Suppressor macrophage treated with lipopolysaccharide for 1 hour (primary cell): Measurements from ENCODE around the gene CAST.
"Not testable (repeated sequence)": the region's sequence is repeated elsewhere in the genome, so short reads cannot be mapped to it uniquely, and the experiment has no call there.

Experiments used
- DNase-seq, 3 donors: peaks; one replicate each; pipeline ENCODE4 v3.0.0-alpha.2; 2020 to 2022

Gene CAST, protein sequence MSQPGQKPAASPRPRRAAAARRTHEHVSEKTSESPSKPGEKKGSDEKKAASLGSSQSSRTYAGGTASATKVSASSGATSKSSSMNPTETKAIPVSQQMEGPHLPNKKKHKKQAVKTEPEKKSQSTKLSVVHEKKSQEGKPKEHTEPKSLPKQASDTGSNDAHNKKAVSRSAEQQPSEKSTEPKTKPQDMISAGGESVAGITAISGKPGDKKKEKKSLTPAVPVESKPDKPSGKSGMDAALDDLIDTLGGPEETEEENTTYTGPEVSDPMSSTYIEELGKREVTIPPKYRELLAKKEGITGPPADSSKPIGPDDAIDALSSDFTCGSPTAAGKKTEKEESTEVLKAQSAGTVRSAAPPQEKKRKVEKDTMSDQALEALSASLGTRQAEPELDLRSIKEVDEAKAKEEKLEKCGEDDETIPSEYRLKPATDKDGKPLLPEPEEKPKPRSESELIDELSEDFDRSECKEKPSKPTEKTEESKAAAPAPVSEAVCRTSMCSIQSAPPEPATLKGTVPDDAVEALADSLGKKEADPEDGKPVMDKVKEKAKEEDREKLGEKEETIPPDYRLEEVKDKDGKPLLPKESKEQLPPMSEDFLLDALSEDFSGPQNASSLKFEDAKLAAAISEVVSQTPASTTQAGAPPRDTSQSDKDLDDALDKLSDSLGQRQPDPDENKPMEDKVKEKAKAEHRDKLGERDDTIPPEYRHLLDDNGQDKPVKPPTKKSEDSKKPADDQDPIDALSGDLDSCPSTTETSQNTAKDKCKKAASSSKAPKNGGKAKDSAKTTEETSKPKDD

GRCh38 chr5:96661855-96662724, at the start of gene CAST:
Gene CAST (plus strand): TSS chr5:96662376. CDS start chr5:96662423, 47 bp downstream.
- peak; percentile 96 to 98 (median 97) for DNase-seq

DNA sequence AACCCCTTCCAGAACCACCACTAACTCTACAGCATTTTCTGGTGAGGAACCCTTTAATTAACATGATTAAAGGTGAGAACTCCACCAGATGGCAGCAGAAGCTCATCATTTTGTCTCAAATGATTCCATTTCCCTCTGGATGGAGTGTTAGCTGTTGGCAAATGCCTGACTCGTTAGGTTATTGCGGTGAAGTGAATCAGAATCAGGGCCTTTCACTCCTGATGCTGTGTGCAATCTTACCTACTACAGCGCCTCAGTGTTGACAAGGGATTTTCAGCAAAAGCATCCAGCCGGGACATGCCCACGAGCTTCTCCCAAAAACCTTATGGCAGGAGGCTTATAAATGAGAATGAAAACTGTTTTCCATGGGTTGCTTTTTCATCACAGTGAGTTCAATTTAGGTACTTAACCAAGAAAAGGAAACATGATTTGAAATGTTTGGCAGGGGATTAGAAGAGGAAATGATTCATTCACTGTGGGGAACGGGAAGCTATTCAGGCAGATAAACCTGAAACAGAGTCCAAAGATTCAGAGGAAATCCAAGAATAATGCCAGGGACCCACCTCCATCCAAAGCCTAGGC, 48.0 kb upstream of the CAST start:
- DNase-seq, result peak; percentile 80 to 91 (median 89)

- DNase-seq, result peak in 1 of 3 donors; percentile 23
Observed at GRCh38 chr5:96615223-96615622, 47.0 kb upstream of the CAST start.

GRCh38 chr5:96616801-96617200, 45.4 kb upstream of the CAST start:
- no peak for DNase-seq

DNA sequence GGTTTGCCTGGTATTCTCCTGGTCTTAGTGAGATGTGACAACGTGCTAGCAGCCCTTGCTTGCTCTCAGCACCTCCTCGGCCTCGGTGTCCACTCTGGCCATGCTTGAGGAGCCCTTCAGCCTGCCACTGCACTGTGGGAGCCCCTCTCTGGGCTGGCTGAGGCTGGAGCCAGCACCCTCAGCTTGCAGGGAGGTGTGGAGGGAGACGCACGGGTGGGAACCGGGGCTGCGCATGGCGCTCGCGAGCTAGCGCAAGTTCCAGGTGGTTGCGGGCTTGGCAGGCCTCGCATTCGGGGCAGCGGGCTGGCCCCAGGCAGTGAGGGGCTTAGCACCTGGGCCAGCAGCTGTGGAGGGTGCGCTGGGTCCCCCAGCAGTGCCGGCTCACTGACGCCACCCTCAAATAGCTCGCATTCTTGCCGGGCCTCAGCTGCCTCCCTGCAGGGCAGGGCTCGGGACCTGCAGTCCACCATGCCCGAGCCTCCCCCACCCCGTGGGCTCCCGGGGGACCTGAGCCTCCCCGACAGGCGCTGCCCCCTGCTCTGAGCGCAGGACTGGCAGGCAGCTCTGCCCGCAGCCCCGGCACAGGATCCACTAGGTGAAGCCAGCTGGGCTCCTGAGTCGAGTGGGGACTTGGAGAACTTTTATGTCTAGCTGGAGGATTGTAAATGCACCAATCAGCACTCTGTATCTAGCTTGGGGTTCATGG, 43.7 kb upstream of the CAST start:
- DNase-seq, result not testable (repeated sequence)

DNA sequence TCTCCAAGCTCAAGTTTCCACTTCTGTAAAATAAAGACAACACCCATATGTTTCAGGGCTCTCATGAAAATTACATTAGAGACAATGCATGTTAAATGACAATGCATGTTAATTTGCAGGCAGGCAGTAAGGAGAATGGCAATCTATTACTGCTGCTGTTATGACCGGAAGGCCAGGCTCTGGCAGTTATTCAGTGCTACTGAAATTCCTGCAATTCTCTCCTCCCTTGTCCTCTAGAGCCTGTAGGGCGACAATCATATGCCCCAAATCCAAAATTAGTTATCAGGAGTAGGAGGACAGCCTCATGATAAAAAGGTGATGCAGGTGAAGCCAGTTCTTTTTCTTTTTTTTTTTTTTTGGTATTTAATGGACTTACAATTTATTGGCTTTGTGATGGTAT, 42.2 kb upstream of the CAST start:
- DNase-seq, result no peak

GRCh38 chr5:96624596-96624995, 37.6 kb upstream of the CAST start:
- DNase-seq, result no peak

DNA sequence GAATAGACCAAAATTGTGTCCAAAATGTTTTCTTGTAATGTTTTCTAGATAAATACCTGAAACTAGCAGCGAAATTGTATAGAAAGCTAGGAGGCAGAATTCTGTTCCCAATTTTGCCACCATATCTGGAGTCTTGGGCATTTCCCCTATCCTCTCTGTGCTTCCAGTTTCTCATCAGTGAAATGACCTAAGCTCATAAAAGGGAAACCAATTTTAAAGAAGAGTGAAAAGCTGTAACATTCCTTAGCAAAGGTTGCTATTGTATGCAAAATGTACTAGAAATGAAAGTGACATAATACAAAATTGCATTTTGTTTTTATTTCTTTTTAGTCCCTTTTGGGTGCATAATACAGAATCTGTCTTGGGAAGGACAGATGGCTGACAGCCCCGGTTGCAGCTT, 36.8 kb upstream of the CAST start:
- DNase-seq, result peak; percentile 62 to 89 (median 74)

- DNase-seq, result no peak
Observed at GRCh38 chr5:96626956-96627355, 35.2 kb upstream of the CAST start.

DNA sequence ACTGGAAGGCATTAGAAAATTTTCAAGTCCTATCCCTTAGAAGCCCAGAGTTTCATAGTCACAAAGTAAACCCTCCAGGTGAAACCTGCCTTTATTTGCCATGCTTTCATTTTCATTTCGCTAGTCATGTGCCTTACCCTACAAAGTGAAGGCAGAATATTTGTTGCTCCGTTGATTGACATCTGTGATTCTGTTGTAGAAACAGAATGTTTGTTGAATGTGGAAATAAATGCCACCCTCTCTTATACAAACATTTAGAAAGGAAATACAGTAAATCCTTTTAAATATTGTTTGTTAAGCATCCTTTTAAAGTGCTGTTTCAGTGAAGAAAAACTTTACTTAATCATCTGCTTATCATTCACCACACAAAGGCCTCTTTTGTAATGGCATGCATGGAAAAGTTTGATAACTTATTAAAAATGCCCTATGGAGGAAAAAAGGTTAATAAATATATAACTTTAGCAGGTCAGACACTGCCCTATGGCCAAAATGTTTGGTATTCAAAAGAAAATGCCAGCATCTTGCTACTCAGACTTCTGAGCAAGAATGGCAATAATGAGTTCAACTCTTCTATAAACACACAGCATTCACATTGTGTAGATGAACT, 34.3 kb upstream of the CAST start:
- DNase-seq, result no peak

DNA sequence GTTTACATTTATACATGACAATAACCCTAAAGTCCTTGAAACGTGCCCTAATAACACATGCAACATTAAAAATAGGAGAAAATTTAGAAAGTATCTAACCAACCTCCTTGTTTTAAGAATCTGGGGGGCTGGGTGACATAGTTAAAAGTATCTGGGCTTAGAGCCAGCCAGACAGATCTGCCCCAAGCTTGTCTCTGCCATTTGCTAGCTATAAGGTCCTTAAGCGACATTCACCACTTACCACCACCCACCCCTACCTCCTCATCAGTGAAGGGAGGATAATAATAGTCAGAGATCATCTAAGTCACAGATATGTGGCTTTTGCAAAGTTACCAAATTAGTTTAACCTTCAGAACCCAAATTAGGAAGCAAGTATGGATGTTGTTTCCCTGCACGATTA, 33.8 kb upstream of the CAST start:
- no peak for DNase-seq

- no peak for DNase-seq
Observed at GRCh38 chr5:96629774-96630173, 32.4 kb upstream of the CAST start.

- DNase-seq, result peak; percentile 63 to 88 (median 87)
Observed at GRCh38 chr5:96633820-96634219, 28.4 kb upstream of the CAST start.

- DNase-seq, result peak; percentile 31 to 65 (median 59)
Observed at GRCh38 chr5:96634881-96635280, 27.3 kb upstream of the CAST start.

DNA sequence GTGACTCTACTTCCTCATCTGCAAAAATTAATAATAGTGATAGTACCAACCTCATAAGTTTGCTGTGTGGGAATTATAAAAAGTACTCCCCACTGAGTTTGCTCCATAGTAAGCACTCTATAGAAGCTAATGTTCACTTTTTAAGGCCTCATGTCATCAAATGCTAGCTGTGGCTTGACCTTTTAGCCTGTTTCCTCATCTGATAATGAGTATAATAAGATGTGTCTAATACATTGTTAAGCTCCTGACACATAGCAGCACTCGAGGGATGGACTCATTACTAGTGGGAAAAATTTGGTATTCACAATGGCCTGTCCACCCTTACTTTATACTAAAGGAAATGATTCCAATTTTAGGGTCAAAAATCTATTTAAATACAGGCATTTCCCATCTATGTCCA, 26.1 kb upstream of the CAST start:
- peak; percentile 12 to 74 (median 64) for DNase-seq

- peak; percentile 61 to 77 (median 72) for DNase-seq
Observed at GRCh38 chr5:96636594-96636993, 25.6 kb upstream of the CAST start.

DNA sequence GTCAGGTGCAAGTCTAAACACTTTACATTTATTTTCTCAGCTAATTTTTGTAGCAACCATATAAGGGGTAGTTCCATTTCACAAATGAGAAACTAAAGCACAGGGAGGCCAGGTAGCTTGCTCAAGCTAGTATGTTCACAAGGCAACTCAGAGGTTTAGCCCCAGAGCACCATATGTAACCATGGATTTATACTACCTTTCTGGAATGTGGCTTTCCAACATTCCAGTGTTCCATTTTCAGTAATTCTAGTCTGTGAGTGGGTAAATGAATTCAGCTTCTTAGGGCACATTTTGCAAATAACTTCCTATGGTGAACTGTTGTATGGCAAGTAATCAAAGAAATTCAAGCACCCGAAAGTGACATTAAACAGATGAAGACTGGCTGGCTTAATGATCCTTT, 25.0 kb upstream of the CAST start:
- no peak for DNase-seq

GRCh38 chr5:96638561-96638960, 23.6 kb upstream of the CAST start:
- no peak for DNase-seq

- no peak for DNase-seq
Observed at GRCh38 chr5:96640696-96641095, 21.5 kb upstream of the CAST start.

GRCh38 chr5:96641368-96642280, 20.6 kb upstream of the CAST start:
- DNase-seq, result peak in 1 of 3 donors; percentile 41
